ENCODE data around the gene GLB1L2.

Gene GLB1L2

DNA sequence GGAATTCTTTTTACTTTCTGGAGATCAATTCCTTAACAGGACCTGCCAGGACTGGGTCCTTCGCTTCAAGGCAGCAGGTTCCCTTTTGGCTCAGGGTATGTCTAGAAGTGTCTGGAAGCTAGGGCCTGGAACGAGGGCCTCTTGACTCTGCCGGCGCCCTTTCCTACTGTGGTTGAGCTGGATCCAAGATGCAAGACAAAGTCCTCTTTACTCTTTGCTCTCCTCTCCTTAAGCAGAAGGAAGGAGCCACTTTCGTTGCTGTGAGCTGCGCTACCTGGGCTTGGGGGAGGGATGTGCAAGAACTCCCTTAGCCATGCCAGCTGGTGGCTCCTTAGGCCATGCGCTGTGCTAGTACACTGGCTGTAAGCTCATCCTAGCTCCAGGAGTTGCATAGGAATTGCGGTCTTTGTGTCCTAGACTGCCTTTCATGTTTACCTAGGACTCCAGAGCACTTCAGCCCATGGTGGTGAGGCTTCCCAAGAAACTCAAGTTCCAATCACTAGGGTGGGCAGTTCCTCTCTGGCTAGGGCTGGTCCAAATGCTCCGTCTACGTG lies 18.1 kb downstream of the GLB1L2 start:
- H3K79me2 ChIP-seq (ENCODE audit: insufficient read depth, low read length) = no peaks in the 10 kb centered on the region
- H3K27me3 ChIP-seq (ENCODE audit: low read length) = no peaks in the 10 kb centered on the region
- no peak overlapping the region for H3K27ac ChIP-seq (ENCODE audit: low read depth, low read length)
- H3K9me3 ChIP-seq (ENCODE audit: insufficient read depth, low read length) = no peaks in the 10 kb centered on the region
- H4K20me1 ChIP-seq (ENCODE audit: low read depth, low read length) = no peaks in the 10 kb centered on the region
- TF ChIP-seq EZH2phosphoT487 (conservative IDR thresholded peaks at IDR 0.05; ENCODE audit: low read length) = no peak
- TF ChIP-seq, protein P1, sequence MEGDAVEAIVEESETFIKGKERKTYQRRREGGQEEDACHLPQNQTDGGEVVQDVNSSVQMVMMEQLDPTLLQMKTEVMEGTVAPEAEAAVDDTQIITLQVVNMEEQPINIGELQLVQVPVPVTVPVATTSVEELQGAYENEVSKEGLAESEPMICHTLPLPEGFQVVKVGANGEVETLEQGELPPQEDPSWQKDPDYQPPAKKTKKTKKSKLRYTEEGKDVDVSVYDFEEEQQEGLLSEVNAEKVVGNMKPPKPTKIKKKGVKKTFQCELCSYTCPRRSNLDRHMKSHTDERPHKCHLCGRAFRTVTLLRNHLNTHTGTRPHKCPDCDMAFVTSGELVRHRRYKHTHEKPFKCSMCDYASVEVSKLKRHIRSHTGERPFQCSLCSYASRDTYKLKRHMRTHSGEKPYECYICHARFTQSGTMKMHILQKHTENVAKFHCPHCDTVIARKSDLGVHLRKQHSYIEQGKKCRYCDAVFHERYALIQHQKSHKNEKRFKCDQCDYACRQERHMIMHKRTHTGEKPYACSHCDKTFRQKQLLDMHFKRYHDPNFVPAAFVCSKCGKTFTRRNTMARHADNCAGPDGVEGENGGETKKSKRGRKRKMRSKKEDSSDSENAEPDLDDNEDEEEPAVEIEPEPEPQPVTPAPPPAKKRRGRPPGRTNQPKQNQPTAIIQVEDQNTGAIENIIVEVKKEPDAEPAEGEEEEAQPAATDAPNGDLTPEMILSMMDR (IDR thresholded peaks at IDR 0.05; ENCODE audit: insufficient read depth, low read length, poor library complexity, severe bottlenecking) = no peak
- no peaks in the 10 kb centered on the region for H3K36me3 ChIP-seq (ENCODE audit: low read length)
- H3K4me3 ChIP-seq (ENCODE audit: insufficient read depth, low read length, poor library complexity, severe bottlenecking) = no peak overlapping the region
- no peaks in the 10 kb centered on the region for H3K9me2 ChIP-seq (replicated peaks; ENCODE audit: insufficient read depth, low read length)
- no peaks in the 10 kb centered on the region for H3F3A ChIP-seq (ENCODE audit: insufficient read depth)
- H3K9ac ChIP-seq (ENCODE audit: low read length) = no peak overlapping the region
- H3K4me2 ChIP-seq (ENCODE audit: low read depth, low read length, poor library complexity, severe bottlenecking) = no peak overlapping the region
- H2AFZ ChIP-seq (ENCODE audit: low read depth, low read length, severe bottlenecking) = no peak overlapping the region

DNA sequence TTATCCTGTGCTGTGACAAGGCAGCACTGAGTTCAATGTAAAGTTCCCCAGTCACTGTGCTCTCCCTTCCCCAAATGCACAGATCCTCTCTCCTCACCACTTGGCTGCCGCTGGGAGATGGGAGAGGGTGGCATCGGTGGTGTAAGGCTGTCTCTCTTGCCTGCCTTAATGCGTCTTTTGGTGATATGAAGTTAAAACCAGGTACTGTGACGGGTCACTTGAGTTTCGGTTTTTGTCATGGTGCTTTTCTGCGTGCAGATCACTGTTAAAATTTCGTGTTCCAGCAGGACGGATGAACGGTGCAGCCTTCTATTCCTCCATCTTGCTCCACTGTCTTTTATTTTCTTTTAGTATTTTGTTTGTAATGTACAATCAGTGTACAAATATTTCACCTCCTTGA lies 18.6 kb downstream of the GLB1L2 start:
- Histone ChIP-seq H3K79me2 (ENCODE audit: insufficient read depth, low read length) (no peaks in the 10 kb centered on the region), H3K9me3 (ENCODE audit: insufficient read depth, low read length) (no peaks in the 10 kb centered on the region), H3F3A (ENCODE audit: insufficient read depth) (no peaks in the 10 kb centered on the region), H4K20me1 (ENCODE audit: low read depth, low read length) (no peaks in the 10 kb centered on the region), H3K9ac (ENCODE audit: low read length) (no peak overlapping the region), H3K27ac (ENCODE audit: low read depth, low read length) (no peak overlapping the region), H2AFZ (ENCODE audit: low read depth, low read length, severe bottlenecking) (no peak overlapping the region), H3K27me3 (ENCODE audit: low read length) (no peaks in the 10 kb centered on the region), H3K9me2 (replicated peaks; ENCODE audit: insufficient read depth, low read length) (no peaks in the 10 kb centered on the region), H3K4me3 (ENCODE audit: insufficient read depth, low read length, poor library complexity, severe bottlenecking) (no peak overlapping the region), H3K36me3 (ENCODE audit: low read length) (no peaks in the 10 kb centered on the region), H3K4me2 (ENCODE audit: low read depth, low read length, poor library complexity, severe bottlenecking) (no peak overlapping the region)
- TF ChIP-seq, protein P1 (IDR thresholded peaks at IDR 0.05; ENCODE audit: insufficient read depth, low read length, poor library complexity, severe bottlenecking) = no peak
- TF ChIP-seq EZH2phosphoT487 (conservative IDR thresholded peaks at IDR 0.05; ENCODE audit: low read length) = no peak

DNA sequence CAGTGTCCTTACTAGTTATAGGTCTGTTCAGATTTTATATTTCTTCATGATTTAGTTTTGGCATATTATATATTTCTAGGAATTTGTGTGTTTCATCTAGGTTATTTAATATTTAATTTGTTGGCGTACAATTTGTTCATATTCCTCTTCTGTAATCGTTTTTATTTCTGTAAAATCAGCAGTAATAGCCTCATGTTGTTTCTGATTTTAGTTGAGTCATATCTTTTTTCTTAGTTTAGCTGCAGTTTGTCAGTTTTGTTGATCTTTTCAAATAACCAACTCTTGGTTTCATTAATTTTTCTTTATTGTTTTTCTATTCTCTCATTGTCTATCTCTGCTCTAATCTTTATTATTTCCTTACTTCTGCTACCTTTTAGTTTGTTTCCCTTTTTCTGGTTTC lies 20.3 kb downstream of the GLB1L2 start:
- no peaks in the 10 kb centered on the region for H3K79me2 ChIP-seq (ENCODE audit: insufficient read depth, low read length)
- H3K4me2 ChIP-seq (ENCODE audit: low read depth, low read length, poor library complexity, severe bottlenecking) = no peak overlapping the region
- H3K36me3 ChIP-seq (ENCODE audit: low read length) = no peaks in the 10 kb centered on the region
- no peaks in the 10 kb centered on the region for H4K20me1 ChIP-seq (ENCODE audit: low read depth, low read length)
- no peaks in the 10 kb centered on the region for H3F3A ChIP-seq (ENCODE audit: insufficient read depth)
- no peak for TF ChIP-seq EZH2phosphoT487 (conservative IDR thresholded peaks at IDR 0.05; ENCODE audit: low read length)
- TF ChIP-seq, protein P1 (IDR thresholded peaks at IDR 0.05; ENCODE audit: insufficient read depth, low read length, poor library complexity, severe bottlenecking) = no peak
- H2AFZ ChIP-seq (ENCODE audit: low read depth, low read length, severe bottlenecking) = no peak overlapping the region
- H3K4me3 ChIP-seq (ENCODE audit: insufficient read depth, low read length, poor library complexity, severe bottlenecking) = no peak overlapping the region
- no peaks in the 10 kb centered on the region for H3K27me3 ChIP-seq (ENCODE audit: low read length)
- H3K9me3 ChIP-seq (ENCODE audit: insufficient read depth, low read length) = no peaks in the 10 kb centered on the region
- H3K27ac ChIP-seq (ENCODE audit: low read depth, low read length) = no peak overlapping the region
- H3K9me2 ChIP-seq (replicated peaks; ENCODE audit: insufficient read depth, low read length) = no peaks in the 10 kb centered on the region
- no peak overlapping the region for H3K9ac ChIP-seq (ENCODE audit: low read length)
